IgD-negative memory B cell (primary cell): ENCODE measurements around the gene TYROBP. TPM values are rescaled to one million over a fixed set of nuclear protein-coding genes. Genes with fewer than 3 reads are reported as not detected.
"Not testable (repeated sequence)": the region's sequence is repeated elsewhere in the genome, so short reads cannot be mapped to it uniquely, and the experiment has no call there.

Experiments
- H3K27ac Mint-ChIP-seq, 3 donors: one replicate each; pipeline ENCODE4 v1.8.0; 2020 to 2022; ENCODE audit warnings: mild to moderate bottlenecking in 3 of 3, mixed read lengths in 3 of 3, moderate library complexity in 1 of 3
- H3K27me3 Mint-ChIP-seq: one replicate; pipeline ENCODE4 v1.8.0; 2021; ENCODE audit warnings: mixed read lengths
- H3K36me3 Mint-ChIP-seq: one replicate; pipeline ENCODE4 v1.8.0; 2020; ENCODE audit warnings: mild to moderate bottlenecking, mixed read lengths
- H3K4me1 Mint-ChIP-seq, 3 donors: one replicate each; pipeline ENCODE4 v1.8.0; 2020 to 2022; ENCODE audit warnings: mixed read lengths in 3 of 3, mild to moderate bottlenecking in 1 of 3
- H3K4me3 Mint-ChIP-seq, 4 donors: one replicate each; pipeline ENCODE4 v1.8.0; 2020 to 2022; ENCODE audit warnings: mild to moderate bottlenecking in 4 of 4, mixed read lengths in 4 of 4, moderate library complexity in 3 of 4
- H3K9me3 Mint-ChIP-seq, 3 donors: one replicate each; pipeline ENCODE4 v1.8.0; 2020 to 2021; ENCODE audit warnings: mixed read lengths in 3 of 3, mild to moderate bottlenecking in 1 of 3
- polyA plus RNA-seq: library from polyadenylated mRNA; unstranded; fragments of 300-500 nt; fragmentation: Illumina TruSeq; gene quantifications from one replicate; pipeline ENCODE4 v1.2.3, GENCODE V29; 2021

TYROBP gene
- polyA plus RNA-seq, 1 donor from 2014 or later: 13.7 TPM

DNA sequence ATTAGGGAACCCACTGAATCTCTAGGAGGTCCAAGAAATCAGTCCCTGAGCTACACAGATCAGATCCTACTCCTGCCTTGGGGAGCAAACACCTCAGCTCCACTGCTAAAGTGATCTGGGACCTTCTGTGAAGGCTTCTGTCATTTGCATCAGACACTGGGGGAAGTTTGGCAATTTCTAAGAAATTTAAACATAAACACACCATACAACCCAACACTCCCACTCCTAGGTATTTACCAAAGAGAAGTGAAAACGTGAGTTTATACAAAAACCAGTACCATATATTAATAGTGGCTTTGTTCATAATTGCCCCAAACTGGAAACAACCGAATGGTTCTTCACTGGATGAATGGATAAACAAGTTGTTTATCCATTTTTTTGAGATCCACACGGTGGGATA lies 7.3 kb upstream of the TYROBP start:
- no peaks in the 10 kb centered on the region for H3K9me3 Mint-ChIP-seq
- H3K27me3 Mint-ChIP-seq: no peaks in the 10 kb centered on the region
- H3K27ac Mint-ChIP-seq: no peak overlapping the region
- H3K36me3 Mint-ChIP-seq: no peaks in the 10 kb centered on the region
- H3K4me1 Mint-ChIP-seq: peaks cover 6 to 13% (median 11%) of the 10 kb centered on the region in 3 donors
- no peak overlapping the region for H3K4me3 Mint-ChIP-seq

DNA sequence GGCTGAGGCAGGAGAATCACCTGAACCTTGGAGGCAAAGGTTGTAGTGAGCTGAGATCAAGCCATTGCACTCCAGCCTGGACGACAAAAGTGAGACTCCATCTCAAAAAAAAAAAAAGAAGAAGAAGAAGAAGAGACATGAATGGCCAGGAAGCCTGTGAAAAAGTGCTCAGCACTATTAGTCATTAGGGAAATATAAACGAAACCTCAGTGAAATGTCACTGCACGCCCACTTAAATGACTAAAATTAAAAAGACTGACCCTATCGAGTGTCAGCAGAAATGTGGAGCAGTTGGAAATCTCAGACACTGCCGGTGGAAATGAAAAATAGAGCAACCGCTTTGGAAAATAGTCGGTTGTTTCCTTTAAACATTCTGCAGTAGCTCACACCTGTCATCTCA lies 5.5 kb upstream of the TYROBP start:
- H3K4me1 Mint-ChIP-seq: peaks cover 18 to 26% (median 23%) of the 10 kb centered on the region in 3 donors
- H3K4me3 Mint-ChIP-seq: peak overlapping the region in 3 of 4 donors; percentile 14 to 39 (median 32)
- H3K27me3 Mint-ChIP-seq: no peaks in the 10 kb centered on the region
- peak overlapping the region in 1 of 3 donors; percentile 88 for H3K27ac Mint-ChIP-seq
- H3K36me3 Mint-ChIP-seq: no peaks in the 10 kb centered on the region
- H3K9me3 Mint-ChIP-seq: no peaks in the 10 kb centered on the region

DNA sequence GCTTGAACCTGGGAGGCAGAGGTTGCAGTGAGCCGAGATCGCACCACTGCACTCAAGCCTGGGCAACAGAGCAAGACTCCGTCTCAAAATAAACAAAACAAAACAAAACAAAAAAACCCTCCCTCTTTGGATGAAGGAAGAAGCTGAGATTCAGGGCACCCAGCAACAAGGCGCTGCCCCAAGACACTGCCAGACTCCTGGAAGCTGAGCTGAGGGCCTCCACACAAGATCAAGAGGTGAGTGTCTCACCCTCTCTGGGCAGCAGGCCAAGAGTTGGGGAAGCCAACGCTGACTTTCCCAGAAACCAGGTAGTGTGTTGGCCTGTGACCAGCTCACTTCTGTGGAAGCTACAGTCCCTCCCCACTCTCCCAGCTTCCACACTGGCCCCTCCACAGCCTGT lies 3.7 kb upstream of the TYROBP start:
- Mint-ChIP-seq H3K27me3 (no peaks in the 10 kb centered on the region), H3K4me1 (peaks cover 18 to 29% (median 27%) of the 10 kb centered on the region in 3 donors), H3K4me3 (peak overlapping the region in 1 of 4 donors; percentile 66), H3K36me3 (no peaks in the 10 kb centered on the region), H3K9me3 (no peaks in the 10 kb centered on the region), H3K27ac (peak overlapping the region in 2 of 3 donors; percentile 62 to 67)

DNA sequence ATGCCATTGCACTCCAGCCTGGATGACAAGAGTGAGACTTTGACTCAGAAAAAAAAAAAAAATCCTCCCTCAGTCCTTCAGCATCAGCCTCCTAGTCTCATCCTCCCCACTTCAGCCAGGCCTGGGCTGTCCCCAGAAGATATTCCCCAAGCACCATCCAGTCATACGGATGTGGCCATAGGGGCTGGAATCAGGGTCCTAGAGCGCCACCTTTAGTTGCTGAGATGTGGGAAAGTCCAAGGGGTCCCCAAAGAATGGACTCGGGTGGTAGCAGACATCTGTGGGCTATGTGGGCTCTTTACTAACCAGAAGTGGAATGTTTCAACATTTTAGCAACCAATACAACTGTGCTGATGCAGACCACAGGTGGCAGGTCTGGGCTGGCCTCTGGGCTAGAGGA lies 3.1 kb upstream of the TYROBP start:
- H3K36me3 Mint-ChIP-seq: no peaks in the 10 kb centered on the region
- no peaks in the 10 kb centered on the region for H3K27me3 Mint-ChIP-seq
- H3K27ac Mint-ChIP-seq: peak overlapping the region in 2 of 3 donors; percentile 62 to 67
- H3K9me3 Mint-ChIP-seq: no peaks in the 10 kb centered on the region
- H3K4me1 Mint-ChIP-seq: peaks cover 18 to 29% (median 27%) of the 10 kb centered on the region in 3 donors
- peak overlapping the region in 1 of 4 donors; percentile 66 for H3K4me3 Mint-ChIP-seq

DNA sequence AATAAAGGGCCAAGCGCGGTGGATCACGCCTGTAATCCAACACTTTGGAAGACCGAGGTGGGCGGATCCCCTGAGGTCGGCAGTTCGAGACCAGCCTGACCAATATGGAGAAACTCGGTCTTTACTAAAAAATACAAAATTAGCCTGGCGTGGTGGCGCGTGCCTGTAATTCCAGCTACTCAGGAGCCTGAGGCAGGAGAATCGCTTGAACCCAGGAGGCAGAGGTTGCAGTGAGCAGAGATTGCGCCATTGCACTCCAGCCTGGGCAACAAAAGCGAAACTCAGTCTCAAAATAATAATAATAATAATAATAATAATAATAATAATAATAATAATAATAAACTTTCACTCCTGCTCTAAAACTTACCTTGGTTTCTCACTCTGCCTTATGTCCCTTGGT lies 2.3 kb upstream of the TYROBP start:
- Mint-ChIP-seq H3K4me3 (peak overlapping the region in 1 of 4 donors; percentile 58), H3K4me1 (peaks cover 19 to 29% (median 27%) of the 10 kb centered on the region in 3 donors), H3K27ac (peak overlapping the region in 1 of 3 donors; percentile 97)
- H3K36me3 Mint-ChIP-seq, H3K9me3 Mint-ChIP-seq, H3K27me3 Mint-ChIP-seq: not testable (repeated sequence)

DNA sequence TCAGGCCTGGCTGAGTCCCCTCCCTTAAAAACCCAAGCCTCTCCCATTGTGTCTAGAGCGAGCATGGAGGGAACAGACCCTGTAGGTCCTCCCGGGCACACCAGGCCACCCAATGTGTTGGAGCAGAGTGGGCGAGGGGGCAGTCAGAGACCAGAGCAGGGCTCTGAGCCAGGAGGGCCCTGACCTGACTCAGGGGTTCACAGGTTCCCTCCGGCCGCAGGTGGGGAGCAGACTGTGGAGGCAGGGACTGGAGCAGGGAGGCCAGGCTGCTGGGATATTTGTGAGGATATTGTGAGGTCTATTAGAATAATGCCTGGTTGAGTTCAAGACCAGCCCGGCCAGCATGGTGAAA lies 1.6 kb upstream of the TYROBP start:
- H3K27ac Mint-ChIP-seq: peak overlapping the region; percentile 97 to 99 (median 97)
- H3K36me3 Mint-ChIP-seq: no peaks in the 10 kb centered on the region
- no peaks in the 10 kb centered on the region for H3K9me3 Mint-ChIP-seq
- H3K4me1 Mint-ChIP-seq: peaks cover 26 to 34% (median 29%) of the 10 kb centered on the region in 3 donors
- no peaks in the 10 kb centered on the region for H3K27me3 Mint-ChIP-seq
- H3K4me3 Mint-ChIP-seq: peak overlapping the region in 3 of 4 donors; percentile 78 to 93 (median 85)

DNA sequence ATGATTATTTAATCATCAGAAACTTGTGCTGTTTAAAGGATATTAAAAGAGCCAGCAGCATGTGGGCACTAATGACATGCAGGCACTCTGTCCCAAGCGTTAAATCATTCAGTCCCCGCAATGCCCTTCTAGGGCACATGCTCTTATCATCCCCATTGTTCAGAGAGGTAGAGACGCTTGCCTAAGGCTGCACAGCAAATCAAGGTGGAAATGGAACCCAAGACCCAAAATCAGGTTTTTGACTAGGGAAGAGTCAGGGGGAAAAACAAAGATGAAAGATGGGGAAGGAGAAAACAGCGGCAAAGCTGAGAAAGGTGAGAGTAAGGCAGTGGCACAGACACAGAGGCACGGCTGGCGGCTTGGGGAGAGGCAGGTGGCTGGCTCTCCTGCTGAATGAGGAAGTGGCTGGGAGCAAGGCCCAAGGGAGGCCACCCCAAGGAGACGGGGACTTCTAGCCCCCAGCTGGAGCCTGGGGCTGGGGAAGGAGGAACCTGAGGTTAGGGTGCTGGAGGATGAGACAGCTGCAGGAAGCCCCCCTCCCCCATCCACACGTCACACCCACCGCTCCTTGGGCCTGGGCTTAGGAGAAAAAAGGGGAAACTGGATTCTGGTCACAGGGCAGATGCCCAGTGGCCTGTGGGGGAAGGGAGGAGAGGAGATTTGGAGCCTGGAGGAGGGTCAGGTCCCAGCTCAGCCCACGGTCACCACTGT lies 1.0 kb upstream of the TYROBP start:
- peak overlapping the region; percentile 59 to 93 (median 82) for H3K4me3 Mint-ChIP-seq
- no peaks in the 10 kb centered on the region for H3K36me3 Mint-ChIP-seq
- peaks cover 28 to 38% (median 32%) of the 10 kb centered on the region in 3 donors for H3K4me1 Mint-ChIP-seq

DNA sequence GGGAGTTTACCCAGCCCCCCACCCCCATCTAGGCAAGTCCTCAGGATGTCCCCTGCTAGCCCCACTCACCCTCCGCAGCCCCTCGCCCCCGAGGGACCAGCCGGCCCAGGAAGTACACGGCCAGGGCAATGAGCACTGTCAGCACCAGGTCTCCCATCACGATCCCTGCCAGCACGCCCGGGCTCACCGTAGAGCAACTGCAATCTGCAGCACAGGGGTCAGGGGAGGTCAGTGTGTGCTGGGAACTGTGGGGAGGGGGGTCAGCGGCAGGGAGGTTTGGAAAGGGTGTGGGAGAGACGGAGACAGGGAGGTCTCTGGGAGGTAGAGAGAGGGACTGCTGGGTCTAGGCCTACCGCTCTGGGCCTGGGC lies 734 bp downstream of the TYROBP start:
- H3K9me3 Mint-ChIP-seq: no peaks in the 10 kb centered on the region
- H3K27me3 Mint-ChIP-seq: no peaks in the 10 kb centered on the region
- peaks cover 35 to 49% (median 41%) of the 10 kb centered on the region in 3 donors for H3K4me1 Mint-ChIP-seq
- no peaks in the 10 kb centered on the region for H3K36me3 Mint-ChIP-seq
- peak overlapping the region in 2 of 4 donors; percentile 42 to 81 for H3K4me3 Mint-ChIP-seq
- H3K27ac Mint-ChIP-seq: peak overlapping the region; percentile 85 to 99 (median 97)

More for the DNA sequence above, 1.0 kb upstream of the TYROBP start:
- Mint-ChIP-seq H3K9me3 (no peaks in the 10 kb centered on the region), H3K27me3 (no peaks in the 10 kb centered on the region), H3K27ac (peak overlapping the region; percentile 97 to 99 (median 97))

DNA sequence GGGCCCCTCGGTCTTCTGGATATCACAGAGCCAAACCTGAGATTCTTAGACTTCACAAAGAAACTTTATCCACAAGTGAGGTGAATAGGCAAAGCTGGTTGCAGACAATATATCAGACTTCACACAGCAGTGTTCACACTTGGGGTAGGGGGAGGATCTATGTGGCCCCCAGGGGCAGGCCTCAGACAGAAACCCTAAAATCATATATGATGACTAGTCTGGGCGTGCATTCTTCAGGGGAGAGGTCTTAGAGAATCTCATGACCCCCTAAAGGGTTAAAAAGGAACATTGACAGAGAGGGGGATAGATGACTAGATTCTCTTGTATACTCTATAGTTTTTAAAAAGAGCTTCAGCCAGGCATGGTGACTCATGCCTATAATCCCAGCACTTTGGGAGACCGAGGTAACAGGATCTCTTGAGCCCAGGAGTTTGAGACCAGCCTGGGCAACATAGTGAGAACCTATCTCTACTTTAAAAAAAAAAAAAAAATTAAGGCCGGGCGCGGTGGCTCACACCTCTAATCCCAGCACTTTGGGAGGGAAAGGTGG lies 2.8 kb downstream of the TYROBP start:
- H3K27ac Mint-ChIP-seq: peak overlapping the region; percentile 91 to 99 (median 96)
- peak overlapping the region in 2 of 4 donors; percentile 22 to 76 for H3K4me3 Mint-ChIP-seq
- no peaks in the 10 kb centered on the region for H3K9me3 Mint-ChIP-seq
- no peaks in the 10 kb centered on the region for H3K36me3 Mint-ChIP-seq
- H3K27me3 Mint-ChIP-seq: no peaks in the 10 kb centered on the region
- H3K4me1 Mint-ChIP-seq: peaks cover 44 to 53% (median 46%) of the 10 kb centered on the region in 3 donors

DNA sequence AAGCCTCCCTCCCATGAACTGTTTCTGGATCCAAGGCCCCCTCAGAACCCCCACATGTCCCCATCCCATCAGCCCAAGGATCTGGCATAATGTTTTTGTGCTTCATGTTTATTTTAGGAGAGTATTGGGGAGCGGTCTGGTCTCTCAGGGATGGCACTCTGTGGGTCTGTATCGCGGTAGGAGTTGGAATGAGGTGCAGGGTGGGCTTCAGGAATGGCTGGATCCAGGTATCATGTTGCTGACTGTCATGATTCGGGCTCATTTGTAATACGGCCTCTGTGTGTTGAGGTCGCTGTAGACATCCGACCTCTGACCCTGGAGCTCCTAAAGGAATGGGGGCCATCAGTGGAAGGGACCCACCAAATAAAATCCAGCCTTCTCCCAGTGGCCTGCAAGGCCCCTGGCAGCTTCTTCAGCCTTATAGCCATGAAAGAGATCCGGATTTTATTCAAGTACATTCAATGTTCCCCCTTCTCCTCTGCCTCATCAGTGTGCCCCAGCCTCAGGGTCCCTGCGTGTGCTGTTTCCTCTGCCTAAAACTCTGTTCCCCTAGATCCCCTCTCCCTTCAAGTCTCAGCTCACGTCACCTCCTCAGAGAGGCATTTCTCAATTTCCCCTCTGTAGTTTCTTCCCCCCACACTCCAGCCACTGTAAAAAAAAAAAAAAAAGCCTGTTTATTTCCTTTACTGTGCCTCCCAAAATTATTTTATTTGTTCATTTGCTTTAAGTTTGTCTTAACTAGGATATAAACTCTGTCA lies 3.6 kb downstream of the TYROBP start:
- peak overlapping the region; percentile 91 to 99 (median 96) for H3K27ac Mint-ChIP-seq
- H3K4me3 Mint-ChIP-seq: peak overlapping the region in 2 of 4 donors; percentile 76 to 83
- no peaks in the 10 kb centered on the region for H3K9me3 Mint-ChIP-seq
- peaks cover 1% of the 10 kb centered on the region for H3K36me3 Mint-ChIP-seq
- no peaks in the 10 kb centered on the region for H3K27me3 Mint-ChIP-seq
- peaks cover 41 to 50% (median 43%) of the 10 kb centered on the region in 3 donors for H3K4me1 Mint-ChIP-seq

DNA sequence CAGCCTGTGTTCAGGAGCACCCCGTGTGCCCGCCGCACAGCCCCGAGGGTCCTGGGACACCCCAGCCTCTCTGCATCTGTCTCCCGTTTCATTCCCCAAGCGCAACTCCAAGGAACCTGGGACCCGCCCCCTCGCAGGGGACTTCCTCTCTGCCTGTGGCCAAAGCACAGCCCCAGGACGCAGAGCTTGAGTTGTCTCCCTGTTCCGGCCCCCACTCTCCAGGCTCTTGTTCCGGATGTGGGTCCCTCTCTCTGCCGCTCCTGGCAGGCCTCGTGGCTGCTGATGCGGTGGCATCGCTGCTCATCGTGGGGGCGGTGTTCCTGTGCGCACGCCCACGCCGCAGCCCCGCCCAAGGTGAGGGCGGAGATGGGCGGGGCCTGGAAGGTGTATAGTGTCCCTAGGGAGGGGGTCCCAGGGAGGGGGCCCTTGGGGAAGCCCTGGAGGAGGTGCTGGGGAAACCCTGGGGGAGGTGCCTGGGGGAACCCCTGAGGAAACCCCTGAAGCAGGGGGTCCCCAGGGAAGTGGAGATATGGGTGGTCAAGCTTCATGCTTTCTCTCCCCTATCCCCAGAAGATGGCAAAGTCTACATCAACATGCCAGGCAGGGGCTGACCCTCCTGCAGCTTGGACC lies 4.4 kb downstream of the TYROBP start:
- Mint-ChIP-seq H3K36me3 (peaks cover 2% of the 10 kb centered on the region), H3K27me3 (no peaks in the 10 kb centered on the region), H3K9me3 (no peaks in the 10 kb centered on the region), H3K4me1 (peaks cover 34 to 44% (median 37%) of the 10 kb centered on the region in 3 donors), H3K4me3 (peak overlapping the region; percentile 76 to 95 (median 88)), H3K27ac (peak overlapping the region; percentile 91 to 99 (median 96))

DNA sequence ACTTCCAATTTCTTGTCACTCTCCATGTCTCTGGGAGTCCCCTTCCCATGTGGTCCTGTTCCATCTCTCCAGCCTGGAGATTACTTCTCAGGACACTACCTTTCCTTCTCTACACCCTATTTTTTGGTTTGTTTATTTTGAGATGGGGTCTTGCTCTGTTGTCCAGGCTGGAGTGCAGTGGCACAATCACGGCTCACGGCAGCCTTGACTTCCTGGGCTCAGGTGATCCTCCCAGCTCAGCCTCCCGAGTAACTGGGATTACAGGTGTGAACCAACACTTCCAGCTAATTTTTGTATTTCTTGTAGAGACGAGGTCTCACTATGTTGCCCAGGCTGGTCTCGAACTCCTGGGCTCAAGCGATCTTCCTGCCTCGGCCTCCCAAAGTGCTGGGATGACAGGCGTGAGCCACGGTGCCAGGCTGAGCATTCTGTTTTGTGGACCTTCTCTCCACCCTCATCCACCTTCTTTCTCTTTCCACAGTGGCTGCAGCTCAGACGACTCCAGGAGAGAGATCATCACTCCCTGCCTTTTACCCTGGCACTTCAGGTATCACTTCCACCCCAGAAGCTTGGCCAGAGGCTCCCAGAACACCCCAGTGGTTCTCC lies 5.1 kb downstream of the TYROBP start:
- H3K4me3 Mint-ChIP-seq: peak overlapping the region; percentile 76 to 95 (median 88)
- H3K27me3 Mint-ChIP-seq: no peaks in the 10 kb centered on the region
- H3K9me3 Mint-ChIP-seq: no peaks in the 10 kb centered on the region
- peak overlapping the region; percentile 91 to 99 (median 96) for H3K27ac Mint-ChIP-seq
- H3K4me1 Mint-ChIP-seq: peaks cover 32 to 44% (median 37%) of the 10 kb centered on the region in 3 donors
- H3K36me3 Mint-ChIP-seq: peaks cover 2% of the 10 kb centered on the region

DNA sequence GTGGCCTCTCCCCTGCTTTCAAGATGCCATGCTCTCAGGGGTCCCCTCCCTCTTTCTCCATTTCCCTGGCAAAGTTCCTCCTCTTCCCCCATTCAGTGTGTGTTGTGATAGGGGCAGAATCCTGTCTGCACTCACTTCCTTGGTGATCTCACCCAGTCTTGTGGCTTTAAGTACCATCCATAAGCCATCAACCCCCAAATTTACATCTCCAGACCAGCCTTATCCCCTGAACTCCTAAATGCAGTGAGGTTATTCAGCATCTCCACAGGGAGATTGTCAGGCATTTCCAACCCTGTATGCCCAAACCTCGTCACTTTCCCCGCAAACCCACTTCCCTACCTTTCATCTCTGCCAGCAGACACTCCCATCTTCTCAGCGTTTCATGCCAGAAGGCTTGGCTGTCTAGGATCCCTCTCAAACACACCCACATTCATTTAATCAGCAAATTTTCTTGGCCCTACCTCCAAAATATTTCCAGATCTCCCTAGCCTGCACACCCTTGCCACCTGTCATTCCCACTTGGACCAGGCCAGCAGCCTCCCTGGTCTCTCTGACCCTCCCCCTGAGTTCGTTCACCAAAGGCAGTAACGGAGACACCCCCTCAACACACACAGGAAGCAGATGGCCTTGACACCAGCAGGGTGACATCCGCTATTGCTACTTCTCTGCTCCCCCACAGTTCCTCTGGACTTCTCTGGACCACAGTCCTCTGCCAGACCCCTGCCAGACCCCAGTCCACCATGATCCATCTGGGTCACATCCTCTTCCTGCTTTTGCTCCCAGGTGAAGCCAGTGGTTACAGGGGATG lies 6.0 kb downstream of the TYROBP start, which contains the start of gene HCST:
Gene HCST (plus strand): TSS at position 676 of the 808 bp plus-strand sequence. CDS start 65 bp downstream, at position 741.
- Mint-ChIP-seq H3K27me3 (no peaks in the 10 kb centered on the region), H3K4me1 (peaks cover 35 to 47% (median 37%) of the 10 kb centered on the region in 3 donors), H3K36me3 (peaks cover 2% of the 10 kb centered on the region), H3K27ac (peak within 1 kb of the TSS; percentile 96 to 99 (median 99)), H3K4me3 (peak within 1 kb of the TSS; percentile 88 to 99 (median 94)), H3K9me3 (no peaks in the 10 kb centered on the region)
